GM12874 (cell line): ENCODE measurements around the gene DPH6.

ENCODE experiments used
- CTCF ChIP-seq: IDR thresholded peaks from 2 replicates; pipeline ENCODE4 v1.5.1; 2011; ENCODE audit warnings: low read depth, mild to moderate bottlenecking, control low read depth, low read length, moderate library complexity; ENCODE audit not compliant: insufficient read depth

The DPH6 gene

GRCh38 chr15:35545824-35546510 is at the start of gene DPH6:
DPH6 (minus strand) TSS chr15:35546165; CDS start chr15:35546141, 24 bp downstream.
- TF ChIP-seq CTCF: no peak

- TF ChIP-seq CTCF: no peak
Observed at GRCh38 chr15:35595656-35596055, 49.7 kb upstream of the DPH6 start.

- TF ChIP-seq CTCF: no peak
Observed at GRCh38 chr15:35583863-35584528, 38.0 kb upstream of the DPH6 start.

- no peak for TF ChIP-seq CTCF
Observed at GRCh38 chr15:35580606-35581005, 34.6 kb upstream of the DPH6 start.

GRCh38 chr15:35567392-35567791 is 21.4 kb upstream of the DPH6 start:
- TF ChIP-seq CTCF: no peak

GRCh38 chr15:35566991-35567390 is 21.0 kb upstream of the DPH6 start:
- TF ChIP-seq CTCF: no peak

GRCh38 chr15:35565901-35566300 is 19.9 kb upstream of the DPH6 start:
- TF ChIP-seq CTCF: no peak
